Measurements from ENCODE around the gene PLA2G4A.

DNA sequence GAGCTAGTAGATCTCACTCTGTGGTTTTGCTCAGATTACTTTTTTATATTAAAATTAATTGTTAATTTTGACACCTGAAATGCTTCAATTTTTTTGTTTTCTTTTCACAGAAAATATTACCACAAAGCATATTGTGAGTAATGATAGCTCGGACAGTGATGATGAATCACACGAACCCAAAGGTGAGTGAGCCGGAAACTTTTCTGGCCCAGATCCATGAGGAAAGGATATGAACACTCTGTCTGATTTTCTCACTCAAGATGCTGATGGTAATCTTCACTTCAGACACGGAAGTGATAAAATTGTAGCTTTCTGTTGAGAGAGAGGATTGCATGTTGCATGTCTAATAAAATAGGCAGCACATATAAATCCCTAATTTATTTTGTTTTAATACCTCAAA lies 121.8 kb downstream of the PLA2G4A start:
- TF ChIP-seq EZH2 (IDR thresholded peaks at IDR 0.05; ENCODE audit: insufficient read depth, poor library complexity, severe bottlenecking), result no peak
- TF ChIP-seq EZH2phosphoT487 (IDR thresholded peaks at IDR 0.05; ENCODE audit: insufficient read depth, low read depth), result no peak
